HG03378 (cell line): ENCODE results near the gene UMODL1.

Source experiments
- ATAC-seq: cut with Tn5 transposase; IDR thresholded peaks from one replicate; pipeline ENCODE4 v1.9.1; 2021; ENCODE audit warnings: mild to moderate bottlenecking, moderate library complexity; ENCODE audit not compliant: unreplicated experiment

Gene UMODL1

GRCh38 chr21:42125571-42126544 lies 54.7 kb downstream of the UMODL1 start:
- ATAC-seq, result no peak

DNA sequence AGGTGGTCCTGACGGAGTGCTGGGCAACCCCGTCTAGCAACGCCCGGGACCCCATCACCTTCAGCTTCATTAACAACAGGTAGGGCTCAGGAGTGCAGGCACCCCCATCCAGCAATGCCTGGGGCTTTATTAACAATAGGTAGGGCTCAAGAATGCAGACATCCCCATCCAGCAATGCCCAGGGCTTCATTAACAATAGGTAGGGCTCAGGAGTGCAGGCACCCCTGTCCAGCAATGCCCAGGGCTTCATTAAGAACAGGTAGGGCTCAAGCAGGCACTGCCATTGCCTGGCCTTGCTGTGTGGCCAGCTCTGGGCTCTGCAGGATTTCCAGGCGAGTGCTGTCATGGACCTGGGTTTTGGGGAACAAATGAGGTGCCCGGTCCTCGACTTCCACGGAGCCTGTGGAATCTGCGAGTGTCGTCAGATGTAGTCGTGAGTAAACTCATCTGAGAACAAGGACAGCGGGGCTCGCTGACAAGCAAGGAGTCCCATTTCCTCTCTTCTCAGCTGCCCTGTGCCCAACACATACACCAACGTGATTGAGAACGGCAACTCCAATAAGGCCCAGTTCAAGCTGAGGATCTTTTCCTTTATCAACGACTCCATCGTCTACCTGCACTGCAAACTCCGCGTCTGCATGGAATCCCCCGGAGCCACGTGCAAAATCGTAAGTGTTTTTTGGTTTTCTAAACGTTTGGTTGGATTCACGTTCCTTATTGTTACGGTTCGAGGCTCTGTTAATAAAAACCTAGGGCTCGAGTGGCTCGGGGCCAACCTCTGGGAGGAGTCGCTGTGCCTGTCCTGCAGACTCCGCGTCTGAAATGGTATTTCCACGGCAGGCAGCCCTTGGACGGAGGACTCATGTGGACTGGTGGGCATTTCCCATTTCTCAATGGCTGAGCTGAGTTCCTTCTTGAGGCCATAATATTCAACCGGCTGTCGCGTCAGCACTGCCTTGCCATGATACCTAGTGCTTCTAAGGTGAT lies 56.3 kb downstream of the UMODL1 start:
- ATAC-seq, result no peak

- no peak for ATAC-seq
Observed at GRCh38 chr21:42129300-42130266, 58.5 kb downstream of the UMODL1 start.

GRCh38 chr21:42130441-42130840 lies 59.3 kb downstream of the UMODL1 start:
- no peak for ATAC-seq

- ATAC-seq, result no peak
Observed at GRCh38 chr21:42132183-42132582, 61.1 kb downstream of the UMODL1 start.

DNA sequence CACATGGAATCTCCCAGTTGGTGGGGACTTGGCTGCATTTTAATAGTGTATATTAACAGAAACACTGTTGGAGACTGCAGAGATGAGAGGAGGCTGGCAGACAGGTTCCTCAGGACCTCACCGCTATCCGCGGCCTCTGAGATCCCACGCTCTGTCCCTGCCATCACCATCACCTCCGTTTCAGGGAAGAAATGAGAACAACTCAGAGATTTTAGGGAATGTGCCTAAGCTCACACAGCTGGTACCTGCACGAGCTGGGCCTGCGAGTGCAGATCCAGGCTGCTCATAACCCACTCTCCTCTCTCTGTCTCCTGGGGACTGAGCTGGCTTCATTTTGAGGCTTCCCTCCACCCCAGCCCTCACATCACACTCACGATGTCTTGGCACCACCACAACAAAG lies 62.0 kb downstream of the UMODL1 start:
- ATAC-seq, result no peak

DNA sequence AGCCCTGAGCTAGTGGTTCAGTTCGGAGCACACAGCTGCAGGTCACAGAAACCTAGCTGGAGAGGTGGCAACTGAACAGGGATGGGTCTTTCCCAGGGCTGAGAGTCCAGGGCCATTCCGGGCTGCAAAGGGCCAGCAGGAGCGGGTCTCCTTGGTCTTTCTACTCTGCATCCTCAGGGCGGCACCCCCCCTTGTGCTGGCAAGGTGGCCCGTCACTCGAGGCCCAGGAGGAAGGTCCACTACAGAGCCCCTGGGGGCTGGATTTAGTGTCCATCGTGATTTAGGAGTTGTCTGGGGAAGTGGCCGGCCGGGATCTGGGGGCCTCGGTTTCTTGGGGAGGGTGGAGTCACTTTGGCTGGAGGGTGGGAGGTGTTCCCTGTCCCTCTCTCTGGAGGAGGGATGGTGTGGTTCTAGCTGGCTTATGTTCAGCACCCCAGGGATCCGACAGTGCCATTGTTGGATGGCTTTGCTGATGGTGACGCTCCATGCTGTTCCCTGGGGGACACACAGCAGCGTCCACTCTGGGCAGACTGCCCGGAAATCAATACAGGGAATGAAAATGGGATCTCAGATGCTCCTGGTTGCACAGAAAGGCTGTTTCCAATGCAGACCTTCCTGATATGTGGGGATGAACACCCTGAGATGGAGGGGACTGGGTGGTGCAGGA lies 64.4 kb downstream of the UMODL1 start:
- no peak for ATAC-seq

DNA sequence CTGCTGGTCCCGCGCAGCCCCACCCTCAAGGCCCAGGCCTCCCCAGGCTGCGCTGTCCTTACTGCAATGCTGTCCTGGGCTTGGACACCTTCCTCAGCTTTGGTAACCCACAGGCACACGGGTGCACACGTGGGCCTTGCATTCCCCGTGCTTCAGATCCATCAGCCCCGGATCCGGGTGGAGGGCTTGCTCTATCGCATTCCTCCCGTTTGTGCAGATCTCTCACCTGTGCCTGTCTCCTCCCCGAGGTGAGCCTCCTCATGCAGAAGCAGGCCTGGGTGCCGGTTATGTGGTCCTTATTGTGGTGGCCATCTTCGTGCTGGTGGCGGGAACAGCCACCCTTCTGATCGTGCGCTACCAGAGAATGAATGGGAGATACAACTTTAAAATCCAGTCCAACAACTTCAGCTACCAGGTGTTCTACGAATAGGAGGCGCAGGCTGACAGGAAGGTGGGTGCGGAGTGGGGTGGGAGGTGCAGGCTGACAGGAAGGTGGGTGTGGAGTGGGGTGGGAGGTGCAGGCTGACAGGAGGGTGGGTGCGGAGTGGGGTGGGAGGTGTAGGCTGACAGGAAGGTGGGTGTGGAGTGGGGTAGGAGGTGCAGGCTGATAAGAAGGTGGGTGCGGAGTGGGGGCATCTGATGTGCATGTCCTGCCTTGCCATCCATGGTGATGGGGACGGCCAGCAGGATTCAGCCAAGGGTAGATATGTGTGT lies 66.2 kb downstream of the UMODL1 start:
- no peak for ATAC-seq

GRCh38 chr21:42140196-42140934 lies 69.2 kb downstream of the UMODL1 start:
- ATAC-seq, result no peak

GRCh38 chr21:42141643-42142042 lies 70.5 kb downstream of the UMODL1 start:
- ATAC-seq, result no peak

- ATAC-seq, result no peak
Observed at GRCh38 chr21:42142141-42142540, 71.0 kb downstream of the UMODL1 start.

GRCh38 chr21:42142627-42143026 lies 71.5 kb downstream of the UMODL1 start:
- ATAC-seq, result no peak

GRCh38 chr21:42143111-42143510 lies 72.0 kb downstream of the UMODL1 start:
- ATAC-seq, result no peak

DNA sequence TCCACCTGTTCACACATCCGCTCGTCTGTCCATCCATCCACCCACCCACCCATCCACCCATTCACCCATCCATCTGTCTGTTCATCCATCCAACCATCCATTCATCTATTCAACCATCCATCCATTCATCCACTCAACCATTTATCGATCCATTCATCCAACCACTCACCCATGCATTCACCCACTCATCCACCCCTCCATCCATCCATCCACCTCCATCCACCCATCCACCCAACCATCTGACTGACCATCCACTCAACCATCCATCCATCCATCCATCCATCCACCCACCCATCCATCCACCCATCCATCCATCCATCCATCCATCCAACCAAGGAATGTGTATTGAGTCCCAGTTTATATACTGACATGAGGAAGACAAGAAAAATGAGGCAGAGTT lies 73.1 kb downstream of the UMODL1 start:
- no peak for ATAC-seq

DNA sequence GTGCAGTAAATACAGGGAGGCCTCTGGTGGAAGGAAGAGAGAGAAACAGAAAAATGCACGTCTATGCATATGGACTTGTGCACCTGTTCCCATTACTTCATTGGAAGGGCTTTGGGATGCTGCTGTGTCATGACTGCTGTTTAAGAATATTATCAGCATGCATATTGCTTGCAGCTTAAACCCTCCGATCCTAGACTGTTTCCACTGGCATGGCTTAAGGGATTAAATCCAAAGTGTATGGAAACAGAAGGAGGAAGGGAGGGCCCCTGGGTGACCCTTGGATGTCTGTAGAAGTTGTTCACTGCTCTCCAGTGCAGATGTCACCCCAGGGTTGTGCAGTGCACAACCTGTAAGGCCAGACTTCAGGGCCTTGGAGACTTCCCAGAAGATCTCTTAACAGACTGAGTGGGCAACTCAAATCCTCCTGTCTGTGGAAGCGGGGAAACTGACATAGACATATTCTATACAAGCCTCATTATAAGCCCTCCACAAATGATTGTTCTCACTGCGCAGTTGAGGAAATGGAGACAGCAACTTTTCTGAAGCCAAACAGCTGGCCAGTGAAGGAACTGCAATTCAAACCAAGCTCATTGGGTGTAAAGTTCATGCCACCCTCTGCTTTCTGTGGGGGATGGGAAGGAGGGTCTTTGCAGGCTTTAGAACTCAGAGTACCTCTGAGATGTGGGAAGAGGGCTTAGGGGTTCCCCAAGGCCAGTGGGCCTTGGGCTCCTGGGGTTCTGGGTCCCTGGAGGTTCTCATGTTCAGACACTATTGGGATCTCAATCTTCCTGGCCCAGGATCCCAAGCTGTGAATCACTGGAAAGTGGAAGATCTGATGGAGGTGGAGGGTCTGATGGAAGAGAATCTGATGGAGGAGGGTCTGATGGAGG lies 73.8 kb downstream of the UMODL1 start:
- ATAC-seq, result no peak

GRCh38 chr21:42145569-42146272 lies 74.6 kb downstream of the UMODL1 start:
- ATAC-seq, result no peak

GRCh38 chr21:42146273-42146805 lies 75.2 kb downstream of the UMODL1 start:
- ATAC-seq, result no peak
